Activated T-helper 1 cell treated with anti-CD3 and anti-CD28 coated beads, Interleukin-12 subunit alpha, Interleukin-12 subunit beta, Interleukin-2, Interleukin-4 antibody, amounts not matched to agents 30 ng/mL and 10 ng/mL and 1 ng/mL, durations not matched to agents 14 hours and 24 hours and 36 hours (primary cell): ENCODE data around the gene SBNO2. TPM values are rescaled to one million over a fixed set of nuclear protein-coding genes. Genes with fewer than 3 reads are reported as not detected.

Source experiments
- DNase-seq: peaks from one replicate; pipeline ENCODE4 v3.0.0; 2021; ENCODE audit warnings: low spot score
- H3K27ac Mint-ChIP-seq: one replicate; pipeline ENCODE4 v1.8.0; 2021; ENCODE audit warnings: mild to moderate bottlenecking, mixed read lengths
- H3K27me3 Mint-ChIP-seq: one replicate; pipeline ENCODE4 v1.8.0; 2022; ENCODE audit warnings: mild to moderate bottlenecking, moderate library complexity, mixed read lengths; ENCODE audit not compliant: insufficient read depth
- H3K36me3 Mint-ChIP-seq: one replicate; pipeline ENCODE4 v1.8.0; 2021; ENCODE audit warnings: low read depth, mixed read lengths
- H3K4me1 Mint-ChIP-seq: one replicate; pipeline ENCODE4 v1.8.0; 2021; ENCODE audit warnings: low read depth, mixed read lengths
- H3K4me3 Mint-ChIP-seq: one replicate; pipeline ENCODE4 v1.8.0; 2021; ENCODE audit warnings: mild to moderate bottlenecking, moderate library complexity, mixed read lengths
- H3K9me3 Mint-ChIP-seq: one replicate; pipeline ENCODE4 v1.8.0; 2021; ENCODE audit warnings: mixed read lengths
- intact Hi-C: fragments of 100-400 bp; cut with micrococcal nuclease; formaldehyde crosslinking; loops from one replicate; pipeline ENCODE4 v1.15.1; 2024
- total RNA-seq: library from RNA; stranded (reverse); gene quantifications from 2 replicates; pipeline ENCODE4 v1.2.3, GENCODE V29; 2022

The SBNO2 gene
- total RNA-seq, 1 donor from 2014 or later: 96.9 TPM

DNA sequence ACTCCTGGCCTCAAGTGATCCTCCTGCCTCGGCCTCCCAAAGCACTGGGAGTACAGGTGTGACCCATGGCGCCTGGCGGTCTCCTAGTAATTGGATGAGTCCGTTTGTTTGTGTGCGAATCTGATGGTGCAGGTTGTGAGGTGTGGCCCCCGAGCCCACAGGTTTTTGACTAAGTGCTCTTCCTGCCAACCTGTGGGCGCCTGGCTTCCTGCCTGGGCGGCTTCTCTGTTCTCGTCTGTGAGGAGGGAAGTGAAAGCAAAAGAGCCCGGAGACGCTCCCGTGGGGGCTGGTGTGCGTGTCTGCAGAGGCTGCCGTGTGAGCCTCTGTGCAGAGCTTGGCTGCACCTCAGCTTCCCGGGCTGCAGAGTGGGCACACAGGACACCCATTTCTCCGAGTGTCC is 97.1 kb downstream of the SBNO2 start:
- no peaks in the 10 kb centered on the region for H3K9me3 Mint-ChIP-seq
- H3K27ac Mint-ChIP-seq: peak overlapping the region; percentile 92
- DNase-seq: peak; percentile 93
- intact Hi-C loops: loop anchor here (1.0 to 5.0 kb wide), 6 partner anchors 10 to 56 kb away; partner anchors contain the start of genes ARHGAP45, POLR2E, RNU6-2 and TMEM259
- peaks cover 36% of the 10 kb centered on the region for H3K4me1 Mint-ChIP-seq
- peak overlapping the region; percentile 80 for H3K4me3 Mint-ChIP-seq
- H3K36me3 Mint-ChIP-seq: peaks cover 37% of the 10 kb centered on the region
- H3K27me3 Mint-ChIP-seq: no peaks in the 10 kb centered on the region

DNA sequence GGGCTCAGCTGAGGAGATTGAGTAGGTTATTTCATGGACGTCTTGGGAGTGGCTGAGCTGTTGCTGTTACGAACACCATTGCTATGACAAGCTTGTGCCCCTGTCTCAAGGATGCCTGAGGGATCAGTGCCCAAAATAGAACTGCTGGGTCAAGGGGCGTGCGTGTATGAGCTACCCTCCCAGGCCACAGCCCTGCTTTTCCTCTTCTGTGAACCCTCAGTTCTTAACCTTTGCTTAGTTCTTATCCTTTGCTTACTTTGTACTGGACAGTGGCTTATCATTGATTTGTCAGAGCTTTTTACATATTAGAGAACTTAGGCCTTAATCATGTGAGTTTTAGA is 98.1 kb downstream of the SBNO2 start:
- Mint-ChIP-seq H3K4me1 (peaks cover 40% of the 10 kb centered on the region), H3K9me3 (no peaks in the 10 kb centered on the region), H3K27me3 (no peaks in the 10 kb centered on the region), H3K27ac (peak overlapping the region; percentile 90), H3K36me3 (peaks cover 39% of the 10 kb centered on the region), H3K4me3 (peak overlapping the region; percentile 79)
- intact Hi-C loops: loop anchor here (2.0 to 5.0 kb wide), 2 partner anchors 55 to 56 kb away; partner anchors contain the start of genes RNU6-2 and TMEM259
- DNase-seq: no peak

- peaks cover 32% of the 10 kb centered on the region for H3K36me3 Mint-ChIP-seq
- H3K9me3 Mint-ChIP-seq: no peaks in the 10 kb centered on the region
- H3K4me3 Mint-ChIP-seq: peak overlapping the region; percentile 79
- intact Hi-C loops: loop anchor here (5.0 kb wide), 1 partner anchor 58 kb away; no protein-coding TSS in a partner anchor
- no peaks in the 10 kb centered on the region for H3K27me3 Mint-ChIP-seq
- H3K4me1 Mint-ChIP-seq: peaks cover 35% of the 10 kb centered on the region
- peak; percentile 69 for DNase-seq
- peak overlapping the region; percentile 90 for H3K27ac Mint-ChIP-seq
Observed at GRCh38 chr19:1074544-1075283, 99.4 kb downstream of the SBNO2 start.

- DNase-seq: no peak
- intact Hi-C loops: no loop called here
- H3K4me3 Mint-ChIP-seq: peak overlapping the region; percentile 61
- H3K27ac Mint-ChIP-seq: peak overlapping the region; percentile 63
- H3K4me1 Mint-ChIP-seq: peaks cover 39% of the 10 kb centered on the region
- H3K36me3 Mint-ChIP-seq: peaks cover 33% of the 10 kb centered on the region
- no peaks in the 10 kb centered on the region for H3K9me3 Mint-ChIP-seq
- no peaks in the 10 kb centered on the region for H3K27me3 Mint-ChIP-seq
Observed at GRCh38 chr19:1073956-1074517, 100.0 kb downstream of the SBNO2 start.

DNA sequence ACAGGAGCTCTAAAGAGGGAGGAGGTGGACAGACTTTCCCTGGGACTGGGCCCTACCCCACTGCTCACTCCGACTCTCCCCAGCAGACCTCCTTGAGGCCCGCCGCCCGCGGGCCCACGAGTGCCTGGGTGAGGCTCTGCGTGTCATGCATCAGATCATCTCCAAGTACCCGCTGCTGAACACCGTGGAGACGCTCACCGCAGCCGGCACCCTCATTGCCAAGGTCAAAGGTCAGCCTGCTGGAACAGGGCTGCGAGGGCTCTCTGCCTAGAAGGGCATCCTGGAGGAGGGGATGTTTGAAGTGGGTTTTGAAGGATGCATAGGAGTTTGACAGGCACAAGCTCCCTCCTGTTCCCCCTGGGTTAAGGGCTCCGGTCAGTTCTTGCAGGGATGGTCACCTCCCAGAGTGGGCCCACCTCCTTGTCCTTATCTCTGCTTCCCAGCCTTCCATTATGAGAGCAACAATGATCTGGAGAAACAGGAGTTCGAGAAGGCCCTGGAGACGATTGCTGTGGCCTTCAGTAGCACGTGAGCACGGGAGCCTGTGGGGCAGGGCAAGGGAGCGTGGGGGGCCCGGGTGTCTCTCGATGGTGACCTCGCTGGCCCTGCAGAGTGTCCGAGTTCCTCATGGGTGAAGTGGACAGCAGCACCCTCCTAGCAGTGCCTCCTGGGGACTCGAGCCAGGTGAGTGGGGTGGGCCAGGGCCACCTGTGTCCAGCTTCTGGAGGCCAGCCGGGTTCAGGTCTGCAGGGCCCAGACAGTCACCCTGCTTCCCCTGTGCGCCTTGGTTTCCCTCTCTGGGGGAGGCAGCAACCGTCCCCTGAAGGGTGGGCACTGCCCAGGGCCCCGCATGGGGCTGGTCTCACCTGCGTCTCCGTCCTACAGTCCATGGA is 100.8 kb downstream of the SBNO2 start:
- H3K36me3 Mint-ChIP-seq: peaks cover 39% of the 10 kb centered on the region
- H3K27me3 Mint-ChIP-seq: no peaks in the 10 kb centered on the region
- intact Hi-C loops: no loop called here
- H3K4me1 Mint-ChIP-seq: peaks cover 45% of the 10 kb centered on the region
- DNase-seq: no peak
- H3K4me3 Mint-ChIP-seq: peak overlapping the region; percentile 22
- H3K9me3 Mint-ChIP-seq: no peaks in the 10 kb centered on the region
- H3K27ac Mint-ChIP-seq: peak overlapping the region; percentile 61

- Mint-ChIP-seq H3K9me3 (no peaks in the 10 kb centered on the region), H3K4me1 (peaks cover 41% of the 10 kb centered on the region), H3K36me3 (peaks cover 35% of the 10 kb centered on the region), H3K27ac (peak overlapping the region; percentile 84), H3K4me3 (peak overlapping the region; percentile 78), H3K27me3 (no peaks in the 10 kb centered on the region)
- DNase-seq: no peak
- intact Hi-C loops: no loop called here
Observed at GRCh38 chr19:1072371-1073015, 101.6 kb downstream of the SBNO2 start.

DNA sequence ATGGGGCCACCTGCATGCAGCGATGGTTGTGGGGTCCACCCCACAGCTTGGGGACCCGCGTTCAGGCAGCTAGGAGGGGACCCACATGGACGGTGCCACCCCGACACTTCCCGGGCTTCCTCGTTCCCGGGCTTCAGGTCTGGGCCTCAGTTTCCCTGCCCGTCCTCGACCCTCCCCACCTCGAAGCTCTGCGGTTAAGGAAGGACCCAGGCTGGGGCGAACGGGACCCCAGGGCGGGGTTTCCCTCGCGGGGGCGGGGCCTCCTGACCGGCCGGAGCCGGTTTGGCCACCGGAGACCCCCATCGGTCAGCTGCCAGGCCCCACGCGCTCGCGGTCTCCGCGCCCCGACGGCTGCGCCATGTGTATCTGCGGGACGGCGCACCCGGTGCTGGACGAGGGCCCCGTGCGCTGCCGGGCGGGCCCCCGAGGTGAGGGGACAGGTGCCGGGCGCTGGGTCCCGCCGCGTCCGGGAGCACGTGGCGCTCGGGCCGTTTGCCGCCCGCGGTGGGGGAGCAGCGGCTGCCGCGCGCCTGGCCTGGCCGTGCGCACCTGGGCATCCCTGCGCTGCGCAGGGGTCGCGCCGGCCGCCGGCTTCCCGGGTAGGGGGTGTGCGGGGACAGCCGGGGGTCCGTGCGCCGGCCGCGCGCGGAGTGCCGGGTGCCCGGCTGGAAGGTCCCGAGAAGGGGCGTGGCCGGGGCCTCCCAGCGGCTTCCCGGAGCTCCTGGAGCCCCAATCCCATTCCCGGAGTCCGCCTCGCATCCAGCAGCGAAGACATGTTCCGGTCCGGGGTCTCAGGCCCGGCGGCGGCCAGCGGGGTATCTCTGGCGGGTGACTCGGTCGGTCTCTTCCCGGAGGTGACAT is 102.9 kb downstream of the SBNO2 start:
- intact Hi-C loops: no loop called here
- no peaks in the 10 kb centered on the region for H3K9me3 Mint-ChIP-seq
- peaks cover 29% of the 10 kb centered on the region for H3K36me3 Mint-ChIP-seq
- H3K27me3 Mint-ChIP-seq: no peaks in the 10 kb centered on the region
- H3K4me3 Mint-ChIP-seq: peak overlapping the region; percentile 90
- peaks cover 32% of the 10 kb centered on the region for H3K4me1 Mint-ChIP-seq
- DNase-seq: no peak
- peak overlapping the region; percentile 79 for H3K27ac Mint-ChIP-seq

DNA sequence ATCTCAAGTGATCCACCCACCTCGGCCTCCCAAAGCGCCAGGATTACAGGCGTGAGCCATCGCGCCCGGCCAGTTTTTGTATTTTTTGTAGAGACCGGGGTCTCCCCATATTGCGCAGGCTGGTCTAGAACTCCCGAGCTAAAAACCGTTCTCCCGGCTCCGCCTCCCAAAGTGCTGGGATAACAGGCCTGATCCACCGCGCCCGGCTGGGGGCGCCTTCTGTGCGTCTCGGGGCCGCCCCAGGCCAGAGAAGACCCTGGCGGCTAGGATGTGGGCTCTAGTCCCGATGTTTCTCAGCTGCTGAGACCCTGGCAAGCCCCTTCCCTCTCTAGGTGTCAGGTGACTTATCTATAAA is 103.5 kb downstream of the SBNO2 start:
- H3K27ac Mint-ChIP-seq: peak overlapping the region; percentile 71
- H3K27me3 Mint-ChIP-seq: no peaks in the 10 kb centered on the region
- H3K9me3 Mint-ChIP-seq: no peaks in the 10 kb centered on the region
- DNase-seq: no peak
- H3K4me3 Mint-ChIP-seq: peak overlapping the region; percentile 90
- intact Hi-C loops: no loop called here
- H3K4me1 Mint-ChIP-seq: peaks cover 26% of the 10 kb centered on the region
- peaks cover 23% of the 10 kb centered on the region for H3K36me3 Mint-ChIP-seq

GRCh38 chr19:1069009-1069779 is 104.9 kb downstream of the SBNO2 start:
- H3K9me3 Mint-ChIP-seq: no peaks in the 10 kb centered on the region

DNA sequence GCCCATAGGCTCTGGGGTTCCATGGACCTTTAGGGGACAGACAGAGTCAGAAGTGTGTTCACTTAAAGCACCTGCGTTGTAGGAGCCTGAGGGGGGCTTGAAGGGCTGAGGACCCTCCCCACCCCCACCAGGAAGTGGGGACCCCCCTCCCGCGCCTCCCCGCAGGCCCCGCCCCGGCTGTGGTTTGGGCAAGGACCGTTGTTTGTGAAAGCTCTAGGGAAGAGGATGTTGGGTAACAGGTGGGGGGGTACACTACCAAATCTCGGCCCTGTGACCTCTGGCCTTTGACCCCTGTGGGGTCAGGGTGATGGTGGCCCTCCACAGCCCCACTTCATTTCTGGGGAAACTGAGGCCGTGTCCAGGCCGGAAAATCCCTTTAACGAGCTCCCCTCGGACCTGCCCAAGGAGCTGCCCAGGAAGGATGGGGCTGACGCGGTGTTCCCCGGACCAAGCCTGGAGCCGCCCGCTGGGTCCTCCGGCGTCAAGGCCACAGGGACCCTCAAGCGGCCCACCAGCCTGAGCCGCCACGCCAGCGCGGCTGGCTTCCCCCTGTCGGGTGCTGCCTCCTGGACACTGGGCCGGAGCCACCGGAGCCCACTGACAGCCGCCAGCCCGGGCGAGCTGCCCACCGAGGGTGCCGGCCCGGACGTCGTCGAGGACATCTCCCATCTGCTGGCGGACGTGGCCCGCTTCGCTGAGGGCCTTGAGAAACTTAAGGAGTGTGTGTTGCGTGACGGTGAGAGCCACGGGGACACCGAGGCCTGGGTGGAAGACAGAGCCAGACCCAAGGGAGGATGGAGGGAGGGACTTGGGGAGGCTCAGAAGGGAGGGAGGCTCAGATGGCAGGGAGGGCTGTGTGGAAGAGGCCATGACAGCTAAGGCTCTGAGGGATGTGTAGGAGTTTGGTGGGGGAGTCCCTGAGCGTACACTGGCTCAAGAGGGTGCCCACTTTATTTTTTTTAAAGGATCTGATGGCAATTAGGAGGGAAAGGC is 105.8 kb downstream of the SBNO2 start:
- intact Hi-C loops: loop anchor here (1.0 to 5.0 kb wide), 3 partner anchors 34 to 146 kb away; partner anchors contain the start of genes GPX4, RNU6-2 and TMEM259
- Mint-ChIP-seq H3K36me3 (peaks cover 21% of the 10 kb centered on the region), H3K4me1 (peaks cover 25% of the 10 kb centered on the region)

More at GRCh38 chr19:1069009-1069779, 104.9 kb downstream of the SBNO2 start:
- Mint-ChIP-seq H3K4me3 (peak overlapping the region; percentile 90), H3K4me1 (peaks cover 25% of the 10 kb centered on the region), H3K27ac (peak overlapping the region; percentile 84), H3K27me3 (no peaks in the 10 kb centered on the region), H3K36me3 (peaks cover 21% of the 10 kb centered on the region)
- intact Hi-C loops: loop anchor here (1.0 to 5.0 kb wide), 3 partner anchors 33 to 147 kb away; partner anchors contain the start of genes GPX4, RNU6-2 and TMEM259
- peak; percentile 53 for DNase-seq

More for the DNA sequence above, 105.8 kb downstream of the SBNO2 start:
- DNase-seq: peak; percentile 70
- peak overlapping the region; percentile 84 for H3K27ac Mint-ChIP-seq
- no peaks in the 10 kb centered on the region for H3K9me3 Mint-ChIP-seq
- no peaks in the 10 kb centered on the region for H3K27me3 Mint-ChIP-seq
- peak overlapping the region; percentile 90 for H3K4me3 Mint-ChIP-seq
